Measurements from ENCODE around the gene GHR. TPM values are rescaled to one million over a fixed set of nuclear protein-coding genes. Genes with fewer than 3 reads are reported as not detected.

The GHR gene
- total RNA-seq, 1 donor from 2014 or later = 16.7 TPM

- Histone ChIP-seq H3K9me3 (ENCODE audit: control insufficient read depth in 3 of 3, low read length in 3 of 3) (no peaks in the 10 kb centered on the region), H3K27me3 (ENCODE audit: control insufficient read depth in 3 of 3, insufficient read depth in 3 of 3, low read length in 3 of 3) (no peaks in the 10 kb centered on the region), H3K36me3 (ENCODE audit: control insufficient read depth in 3 of 3, insufficient read depth in 3 of 3, low read length in 3 of 3) (no peaks in the 10 kb centered on the region), H3K4me3 (ENCODE audit: low read length in 3 of 3) (no peak overlapping the region), H3K9ac (ENCODE audit: low read depth in 1 of 3, low read length in 3 of 3) (no peak overlapping the region), H3K27ac (ENCODE audit: low read depth, low read length) (no peak overlapping the region), H3K4me1 (ENCODE audit: control insufficient read depth in 3 of 3, insufficient read depth in 3 of 3, low read length in 3 of 3) (peaks cover 9 to 35% (median 23%) of the 10 kb centered on the region in 3 donors)
Observed at GRCh38 chr5:42492974-42493373, 69.7 kb downstream of the GHR start.

GRCh38 chr5:42494414-42494813 lies 71.2 kb downstream of the GHR start:
- Histone ChIP-seq H3K27ac (ENCODE audit: low read depth, low read length) (no peak overlapping the region), H3K36me3 (ENCODE audit: control insufficient read depth in 3 of 3, insufficient read depth in 3 of 3, low read length in 3 of 3) (no peaks in the 10 kb centered on the region), H3K9me3 (ENCODE audit: control insufficient read depth in 3 of 3, low read length in 3 of 3) (no peaks in the 10 kb centered on the region), H3K9ac (ENCODE audit: low read depth in 1 of 3, low read length in 3 of 3) (no peak overlapping the region), H3K4me1 (ENCODE audit: control insufficient read depth in 3 of 3, insufficient read depth in 3 of 3, low read length in 3 of 3) (peaks cover 15 to 46% (median 31%) of the 10 kb centered on the region in 3 donors), H3K27me3 (ENCODE audit: control insufficient read depth in 3 of 3, insufficient read depth in 3 of 3, low read length in 3 of 3) (no peaks in the 10 kb centered on the region), H3K4me3 (ENCODE audit: low read length in 3 of 3) (no peak overlapping the region)

GRCh38 chr5:42495914-42496313 lies 72.7 kb downstream of the GHR start:
- H3K4me1 ChIP-seq (ENCODE audit: control insufficient read depth in 3 of 3, insufficient read depth in 3 of 3, low read length in 3 of 3) = peaks cover 16 to 55% (median 29%) of the 10 kb centered on the region in 3 donors
- H3K36me3 ChIP-seq (ENCODE audit: control insufficient read depth in 3 of 3, insufficient read depth in 3 of 3, low read length in 3 of 3) = no peaks in the 10 kb centered on the region
- no peaks in the 10 kb centered on the region for H3K9me3 ChIP-seq (ENCODE audit: control insufficient read depth in 3 of 3, low read length in 3 of 3)
- no peak overlapping the region for H3K9ac ChIP-seq (ENCODE audit: low read depth in 1 of 3, low read length in 3 of 3)
- H3K27ac ChIP-seq (ENCODE audit: low read depth, low read length) = no peak overlapping the region
- no peak overlapping the region for H3K4me3 ChIP-seq (ENCODE audit: low read length in 3 of 3)
- H3K27me3 ChIP-seq (ENCODE audit: control insufficient read depth in 3 of 3, insufficient read depth in 3 of 3, low read length in 3 of 3) = no peaks in the 10 kb centered on the region

- H3K27ac ChIP-seq (ENCODE audit: low read depth, low read length) = no peak overlapping the region
- H3K27me3 ChIP-seq (ENCODE audit: control insufficient read depth in 3 of 3, insufficient read depth in 3 of 3, low read length in 3 of 3) = no peaks in the 10 kb centered on the region
Observed at GRCh38 chr5:42496397-42497156, 73.3 kb downstream of the GHR start.

GRCh38 chr5:42498000-42498399 lies 74.8 kb downstream of the GHR start:
- Histone ChIP-seq H3K9ac (ENCODE audit: low read depth in 1 of 3, low read length in 3 of 3) (no peak overlapping the region), H3K4me3 (ENCODE audit: low read length in 3 of 3) (no peak overlapping the region), H3K9me3 (ENCODE audit: control insufficient read depth in 3 of 3, low read length in 3 of 3) (no peaks in the 10 kb centered on the region), H3K36me3 (ENCODE audit: control insufficient read depth in 3 of 3, insufficient read depth in 3 of 3, low read length in 3 of 3) (no peaks in the 10 kb centered on the region), H3K27ac (ENCODE audit: low read depth, low read length) (no peak overlapping the region), H3K27me3 (ENCODE audit: control insufficient read depth in 3 of 3, insufficient read depth in 3 of 3, low read length in 3 of 3) (no peaks in the 10 kb centered on the region), H3K4me1 (ENCODE audit: control insufficient read depth in 3 of 3, insufficient read depth in 3 of 3, low read length in 3 of 3) (peaks cover 19 to 55% (median 24%) of the 10 kb centered on the region in 3 donors)

More at GRCh38 chr5:42496397-42497156, 73.3 kb downstream of the GHR start:
- no peak overlapping the region for H3K9ac ChIP-seq (ENCODE audit: low read depth in 1 of 3, low read length in 3 of 3)
- H3K4me1 ChIP-seq (ENCODE audit: control insufficient read depth in 3 of 3, insufficient read depth in 3 of 3, low read length in 3 of 3) = peaks cover 14 to 54% (median 24%) of the 10 kb centered on the region in 3 donors
- no peak overlapping the region for H3K4me3 ChIP-seq (ENCODE audit: low read length in 3 of 3)
- no peaks in the 10 kb centered on the region for H3K36me3 ChIP-seq (ENCODE audit: control insufficient read depth in 3 of 3, insufficient read depth in 3 of 3, low read length in 3 of 3)
- no peaks in the 10 kb centered on the region for H3K9me3 ChIP-seq (ENCODE audit: control insufficient read depth in 3 of 3, low read length in 3 of 3)

- no peak overlapping the region for H3K4me3 ChIP-seq (ENCODE audit: low read length in 3 of 3)
- H3K36me3 ChIP-seq (ENCODE audit: control insufficient read depth in 3 of 3, insufficient read depth in 3 of 3, low read length in 3 of 3) = no peaks in the 10 kb centered on the region
- H3K4me1 ChIP-seq (ENCODE audit: control insufficient read depth in 3 of 3, insufficient read depth in 3 of 3, low read length in 3 of 3) = peaks cover 24 to 59% (median 29%) of the 10 kb centered on the region in 3 donors
- no peaks in the 10 kb centered on the region for H3K9me3 ChIP-seq (ENCODE audit: control insufficient read depth in 3 of 3, low read length in 3 of 3)
- no peak overlapping the region for H3K9ac ChIP-seq (ENCODE audit: low read depth in 1 of 3, low read length in 3 of 3)
- H3K27me3 ChIP-seq (ENCODE audit: control insufficient read depth in 3 of 3, insufficient read depth in 3 of 3, low read length in 3 of 3) = no peaks in the 10 kb centered on the region
- no peak overlapping the region for H3K27ac ChIP-seq (ENCODE audit: low read depth, low read length)
Observed at GRCh38 chr5:42499016-42499415, 75.8 kb downstream of the GHR start.

- Histone ChIP-seq H3K9me3 (ENCODE audit: control insufficient read depth in 3 of 3, low read length in 3 of 3) (no peaks in the 10 kb centered on the region), H3K4me3 (ENCODE audit: low read length in 3 of 3) (no peak overlapping the region), H3K4me1 (ENCODE audit: control insufficient read depth in 3 of 3, insufficient read depth in 3 of 3, low read length in 3 of 3) (peaks cover 26 to 54% (median 31%) of the 10 kb centered on the region in 3 donors), H3K27ac (ENCODE audit: low read depth, low read length) (peak overlapping the region; percentile 10), H3K9ac (ENCODE audit: low read depth in 1 of 3, low read length in 3 of 3) (no peak overlapping the region), H3K36me3 (ENCODE audit: control insufficient read depth in 3 of 3, insufficient read depth in 3 of 3, low read length in 3 of 3) (no peaks in the 10 kb centered on the region), H3K27me3 (ENCODE audit: control insufficient read depth in 3 of 3, insufficient read depth in 3 of 3, low read length in 3 of 3) (no peaks in the 10 kb centered on the region)
Observed at GRCh38 chr5:42500003-42500599, 76.9 kb downstream of the GHR start.

- Histone ChIP-seq H3K27me3 (ENCODE audit: control insufficient read depth in 3 of 3, insufficient read depth in 3 of 3, low read length in 3 of 3) (no peaks in the 10 kb centered on the region), H3K9ac (ENCODE audit: low read depth in 1 of 3, low read length in 3 of 3) (no peak overlapping the region), H3K36me3 (ENCODE audit: control insufficient read depth in 3 of 3, insufficient read depth in 3 of 3, low read length in 3 of 3) (no peaks in the 10 kb centered on the region), H3K4me1 (ENCODE audit: control insufficient read depth in 3 of 3, insufficient read depth in 3 of 3, low read length in 3 of 3) (peaks cover 31 to 44% (median 32%) of the 10 kb centered on the region in 3 donors), H3K9me3 (ENCODE audit: control insufficient read depth in 3 of 3, low read length in 3 of 3) (no peaks in the 10 kb centered on the region), H3K4me3 (ENCODE audit: low read length in 3 of 3) (no peak overlapping the region), H3K27ac (ENCODE audit: low read depth, low read length) (no peak overlapping the region)
Observed at GRCh38 chr5:42502613-42503470, 79.6 kb downstream of the GHR start.

- Histone ChIP-seq H3K36me3 (ENCODE audit: control insufficient read depth in 3 of 3, insufficient read depth in 3 of 3, low read length in 3 of 3) (no peaks in the 10 kb centered on the region), H3K27ac (ENCODE audit: low read depth, low read length) (no peak overlapping the region), H3K27me3 (ENCODE audit: control insufficient read depth in 3 of 3, insufficient read depth in 3 of 3, low read length in 3 of 3) (no peaks in the 10 kb centered on the region), H3K9ac (ENCODE audit: low read depth in 1 of 3, low read length in 3 of 3) (no peak overlapping the region), H3K4me1 (ENCODE audit: control insufficient read depth in 3 of 3, insufficient read depth in 3 of 3, low read length in 3 of 3) (peaks cover 27 to 40% (median 28%) of the 10 kb centered on the region in 3 donors), H3K4me3 (ENCODE audit: low read length in 3 of 3) (no peak overlapping the region), H3K9me3 (ENCODE audit: control insufficient read depth in 3 of 3, low read length in 3 of 3) (no peaks in the 10 kb centered on the region)
Observed at GRCh38 chr5:42506662-42507061, 83.4 kb downstream of the GHR start.

Data from skeletal muscle tissue (tissue), 4 donors.